Endothelial cell (in vitro differentiated cells): Measurements from ENCODE around the gene FARS2. TPM values are rescaled to one million over a fixed set of nuclear protein-coding genes. Genes with fewer than 3 reads are reported as not detected.

Experiments
- DNase-seq: peaks from one replicate; pipeline ENCODE4 v3.0.0; 2021; ENCODE audit warnings: low spot score
- H3K27ac Mint-ChIP-seq: one replicate; pipeline ENCODE4 v1.8.0; 2021; ENCODE audit warnings: mixed read lengths, inconsistent platforms; ENCODE audit not compliant: unreplicated experiment
- H3K27me3 Mint-ChIP-seq: one replicate; pipeline ENCODE4 v1.8.0; 2021; ENCODE audit warnings: mild to moderate bottlenecking, moderate library complexity, mixed read lengths, inconsistent platforms; ENCODE audit not compliant: unreplicated experiment
- H3K36me3 Mint-ChIP-seq: one replicate; pipeline ENCODE4 v1.8.0; 2021; ENCODE audit warnings: mild to moderate bottlenecking, low read depth, mixed read lengths, inconsistent platforms; ENCODE audit not compliant: unreplicated experiment
- H3K4me1 Mint-ChIP-seq: one replicate; pipeline ENCODE4 v1.8.0; 2021; ENCODE audit warnings: mild to moderate bottlenecking, mixed read lengths, inconsistent platforms; ENCODE audit not compliant: unreplicated experiment
- H3K4me3 Mint-ChIP-seq: one replicate; pipeline ENCODE4 v1.8.0; 2021; ENCODE audit warnings: mild to moderate bottlenecking, mixed read lengths, inconsistent platforms; ENCODE audit not compliant: unreplicated experiment
- H3K9me3 Mint-ChIP-seq: one replicate; pipeline ENCODE4 v1.8.0; 2021; ENCODE audit warnings: mixed read lengths, inconsistent platforms; ENCODE audit not compliant: unreplicated experiment
- CTCF ChIP-seq: fragments of 200-600 bp; sonication (generic); IDR thresholded peaks from one replicate; pipeline ENCODE4 v1.5.0; 2021; ENCODE audit warnings: antibody characterized with exemption; ENCODE audit not compliant: unreplicated experiment
- total RNA-seq: library from RNA; stranded (reverse); fragmentation: NEBNext Ultra II Directional; extraction: Animal tissue kit (Norgen Biotek cat#: 25700); gene quantifications from one replicate; pipeline ENCODE4 v1.2.1, GENCODE V29; 2021; ENCODE audit not compliant: unreplicated experiment

Gene FARS2
- total RNA-seq, 1 donor from 2014 or later, result 17.8 TPM

- TF ChIP-seq CTCF, result no peak
- no peak for DNase-seq
- Mint-ChIP-seq H3K36me3 (peaks cover 8% of the 10 kb centered on the region), H3K27ac (no peak overlapping the region), H3K27me3 (peaks cover 1% of the 10 kb centered on the region), H3K4me1 (no peaks in the 10 kb centered on the region), H3K9me3 (no peaks in the 10 kb centered on the region), H3K4me3 (no peak overlapping the region)
These were observed 23.0 kb upstream of the FARS2 start for GRCh38 chr6:5238336-5238735.

GRCh38 chr6:5241252-5241651 lies 20.1 kb upstream of the FARS2 start:
- Mint-ChIP-seq H3K9me3 (no peaks in the 10 kb centered on the region), H3K36me3 (peaks cover 8% of the 10 kb centered on the region), H3K4me3 (no peak overlapping the region), H3K27ac (no peak overlapping the region), H3K27me3 (peaks cover 3% of the 10 kb centered on the region), H3K4me1 (peaks cover 18% of the 10 kb centered on the region)
- no peak for TF ChIP-seq CTCF
- DNase-seq, result no peak

GRCh38 chr6:5243069-5243468 lies 18.2 kb upstream of the FARS2 start:
- peaks cover 8% of the 10 kb centered on the region for H3K36me3 Mint-ChIP-seq
- DNase-seq, result no peak
- peaks cover 3% of the 10 kb centered on the region for H3K27me3 Mint-ChIP-seq
- H3K9me3 Mint-ChIP-seq, result no peaks in the 10 kb centered on the region
- no peak for TF ChIP-seq CTCF
- no peak overlapping the region for H3K4me3 Mint-ChIP-seq
- peaks cover 23% of the 10 kb centered on the region for H3K4me1 Mint-ChIP-seq
- H3K27ac Mint-ChIP-seq, result no peak overlapping the region

- no peak for DNase-seq
- peaks cover 4% of the 10 kb centered on the region for H3K36me3 Mint-ChIP-seq
- H3K27ac Mint-ChIP-seq, result peak overlapping the region; percentile 38
- H3K27me3 Mint-ChIP-seq, result peaks cover 3% of the 10 kb centered on the region
- no peaks in the 10 kb centered on the region for H3K9me3 Mint-ChIP-seq
- no peak overlapping the region for H3K4me3 Mint-ChIP-seq
- peaks cover 23% of the 10 kb centered on the region for H3K4me1 Mint-ChIP-seq
- TF ChIP-seq CTCF, result no peak
These were observed 14.9 kb upstream of the FARS2 start for GRCh38 chr6:5246141-5247097.

- Mint-ChIP-seq H3K9me3 (no peaks in the 10 kb centered on the region), H3K4me3 (no peak overlapping the region), H3K36me3 (peaks cover 5% of the 10 kb centered on the region), H3K27me3 (peaks cover 3% of the 10 kb centered on the region), H3K27ac (no peak overlapping the region), H3K4me1 (peaks cover 23% of the 10 kb centered on the region)
- TF ChIP-seq CTCF, result no peak
- DNase-seq, result no peak
These were observed 14.1 kb upstream of the FARS2 start for GRCh38 chr6:5247201-5247600.
